Effector memory CD8-positive, alpha-beta T cell (primary cell): ENCODE measurements around the gene PLEKHG2.

ENCODE experiments used
- ATAC-seq: fragments of 150-1000 bp; cut with Tn5 transposase; replicated peaks from 2 replicates; pipeline ENCODE4 v1.10.0; 2021; ENCODE audit warnings: mild to moderate bottlenecking, moderate library complexity
- DNase-seq, 3 experiments: peaks; one replicate each; pipeline ENCODE4 v3.0.0; 2021
- H3K27ac Mint-ChIP-seq, 2 donors: one replicate each; pipeline ENCODE4 v1.8.0; 2022; ENCODE audit warnings: mild to moderate bottlenecking in 2 of 2, mixed read lengths in 2 of 2, moderate library complexity in 2 of 2
- H3K27me3 Mint-ChIP-seq, 2 donors: one replicate each; pipeline ENCODE4 v1.8.0; 2022; ENCODE audit warnings: mixed read lengths in 2 of 2
- H3K36me3 Mint-ChIP-seq: one replicate; pipeline ENCODE4 v1.8.0; 2022; ENCODE audit warnings: mild to moderate bottlenecking, moderate library complexity, mixed read lengths; ENCODE audit not compliant: insufficient read depth
- H3K4me1 Mint-ChIP-seq, 2 donors: one replicate each; pipeline ENCODE4 v1.8.0; 2022; ENCODE audit warnings: low read depth in 2 of 2, mixed read lengths in 2 of 2
- H3K4me3 Mint-ChIP-seq, 2 donors: one replicate each; pipeline ENCODE4 v1.8.0; 2022; ENCODE audit warnings: mild to moderate bottlenecking in 2 of 2, mixed read lengths in 2 of 2, moderate library complexity in 2 of 2
- H3K9me3 Mint-ChIP-seq, 2 donors: one replicate each; pipeline ENCODE4 v1.8.0; 2022; ENCODE audit warnings: mixed read lengths in 2 of 2

Gene PLEKHG2

GRCh38 chr19:39413911-39414608, 1.6 kb downstream of the PLEKHG2 start:
- DNase-seq (no peak), ATAC-seq (no peak)
- H3K4me1 Mint-ChIP-seq: peaks cover 34 to 43% of the 10 kb centered on the region in 2 donors
- peaks cover 72% of the 10 kb centered on the region for H3K36me3 Mint-ChIP-seq
- H3K9me3 Mint-ChIP-seq: peaks cover 0 to 1% of the 10 kb centered on the region in 2 donors
- H3K27ac Mint-ChIP-seq: peak overlapping the region; percentile 80 to 100
- peak overlapping the region; percentile 87 to 99 for H3K4me3 Mint-ChIP-seq
- peaks cover 0 to 6% of the 10 kb centered on the region in 2 donors for H3K27me3 Mint-ChIP-seq

GRCh38 chr19:39415111-39416046, 2.9 kb downstream of the PLEKHG2 start:
- peak overlapping the region in 1 of 2 donors; percentile 4 for H3K4me3 Mint-ChIP-seq
- peak overlapping the region in 1 of 2 donors; percentile 86 for H3K27ac Mint-ChIP-seq
- H3K9me3 Mint-ChIP-seq: peaks cover 0 to 1% of the 10 kb centered on the region in 2 donors
- DNase-seq (no peak), ATAC-seq (no peak)
- H3K36me3 Mint-ChIP-seq: peaks cover 70% of the 10 kb centered on the region
- H3K4me1 Mint-ChIP-seq: peaks cover 29 to 38% of the 10 kb centered on the region in 2 donors
- H3K27me3 Mint-ChIP-seq: peaks cover 0 to 6% of the 10 kb centered on the region in 2 donors

DNA sequence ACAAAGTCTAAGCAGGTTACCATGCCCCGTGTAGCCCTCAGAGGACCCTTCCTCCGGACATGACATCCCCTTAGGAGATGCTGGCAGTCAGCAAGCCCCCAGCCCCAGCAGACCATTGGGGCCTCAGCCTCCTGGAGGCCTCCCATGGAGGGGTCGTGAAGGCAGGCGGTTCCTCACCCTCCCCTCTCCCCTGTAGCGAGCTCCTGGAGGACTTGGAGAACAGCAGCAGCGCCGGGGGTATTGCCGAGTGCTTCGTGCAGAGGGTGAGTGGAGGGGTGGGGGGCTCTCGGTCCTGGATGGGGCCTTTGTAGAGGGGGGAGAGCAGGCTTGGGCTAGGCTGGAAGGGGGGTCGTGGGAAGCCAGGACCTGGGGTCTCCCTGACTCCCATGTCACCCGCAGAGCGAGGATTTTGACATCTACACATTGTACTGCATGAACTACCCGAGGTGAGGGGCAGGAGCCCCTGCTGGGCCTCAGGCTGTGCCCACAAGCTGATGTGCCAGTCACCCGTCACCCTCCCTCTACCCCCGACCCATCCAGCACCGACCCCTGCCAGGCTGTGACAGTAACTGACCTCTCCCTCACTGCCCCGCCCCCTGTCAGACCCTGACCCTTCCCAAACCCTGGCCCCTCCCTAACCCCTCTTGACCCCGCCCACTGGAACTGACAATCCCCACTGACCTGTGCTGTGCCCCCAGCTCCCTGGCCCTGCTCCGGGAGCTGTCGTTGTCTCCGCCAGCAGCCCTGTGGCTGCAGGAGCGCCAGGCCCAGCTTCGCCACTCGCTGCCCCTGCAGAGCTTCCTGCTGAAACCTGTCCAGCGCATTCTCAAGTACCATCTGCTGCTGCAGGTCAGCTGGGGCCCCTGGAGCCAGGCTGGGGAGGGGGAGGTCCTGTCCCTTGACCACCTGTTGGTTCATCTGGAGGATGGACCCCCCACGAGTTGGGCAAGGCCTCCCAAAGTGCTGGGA, 4.0 kb downstream of the PLEKHG2 start:
- H3K27me3 Mint-ChIP-seq: peaks cover 0 to 6% of the 10 kb centered on the region in 2 donors
- peaks cover 0 to 1% of the 10 kb centered on the region in 2 donors for H3K9me3 Mint-ChIP-seq
- no peak for ATAC-seq
- peaks cover 19 to 27% of the 10 kb centered on the region in 2 donors for H3K4me1 Mint-ChIP-seq
- peak overlapping the region in 1 of 2 donors; percentile 86 for H3K27ac Mint-ChIP-seq
- peaks cover 60% of the 10 kb centered on the region for H3K36me3 Mint-ChIP-seq
- H3K4me3 Mint-ChIP-seq: no peak overlapping the region
- DNase-seq: no peak

- Mint-ChIP-seq H3K27ac (peak overlapping the region in 1 of 2 donors; percentile 79), H3K9me3 (no peaks in the 10 kb centered on the region), H3K36me3 (peaks cover 56% of the 10 kb centered on the region), H3K4me1 (peaks cover 12 to 19% of the 10 kb centered on the region in 2 donors), H3K27me3 (no peaks in the 10 kb centered on the region), H3K4me3 (no peak overlapping the region)
- DNase-seq: no peak
- ATAC-seq: no peak
Measured at GRCh38 chr19:39417463-39418181, 5.2 kb downstream of the PLEKHG2 start.

GRCh38 chr19:39419003-39419402, 6.5 kb downstream of the PLEKHG2 start:
- no peak overlapping the region for H3K4me3 Mint-ChIP-seq
- peaks cover 8 to 12% of the 10 kb centered on the region in 2 donors for H3K4me1 Mint-ChIP-seq
- no peak for ATAC-seq
- DNase-seq: no peak
- no peaks in the 10 kb centered on the region for H3K9me3 Mint-ChIP-seq
- no peak overlapping the region for H3K27ac Mint-ChIP-seq
- H3K36me3 Mint-ChIP-seq: peaks cover 45% of the 10 kb centered on the region
- H3K27me3 Mint-ChIP-seq: no peaks in the 10 kb centered on the region

DNA sequence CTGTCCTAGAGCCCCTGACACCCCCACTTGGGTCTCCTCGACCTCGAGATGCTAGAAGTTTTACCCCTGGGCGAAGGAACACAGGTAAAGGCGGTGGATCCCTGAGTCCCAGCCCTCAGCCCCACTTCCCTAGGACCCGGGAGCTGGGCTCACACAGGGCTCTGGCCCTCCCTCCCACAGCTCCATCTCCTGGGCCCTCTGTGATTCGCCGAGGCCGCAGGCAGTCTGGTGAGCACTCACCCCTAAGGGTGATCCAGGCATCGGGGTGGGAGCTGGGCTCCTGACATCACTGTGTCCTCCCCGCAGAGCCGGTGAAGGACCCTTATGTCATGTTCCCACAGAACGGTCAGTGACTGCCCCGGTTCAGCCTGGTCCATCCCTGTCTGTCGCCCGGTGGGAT, 8.3 kb downstream of the PLEKHG2 start:
- no peak overlapping the region for H3K27ac Mint-ChIP-seq
- no peaks in the 10 kb centered on the region for H3K9me3 Mint-ChIP-seq
- no peak for ATAC-seq
- no peak for DNase-seq
- H3K27me3 Mint-ChIP-seq: no peaks in the 10 kb centered on the region
- H3K4me1 Mint-ChIP-seq: no peaks in the 10 kb centered on the region
- no peak overlapping the region for H3K4me3 Mint-ChIP-seq
- peaks cover 43% of the 10 kb centered on the region for H3K36me3 Mint-ChIP-seq

DNA sequence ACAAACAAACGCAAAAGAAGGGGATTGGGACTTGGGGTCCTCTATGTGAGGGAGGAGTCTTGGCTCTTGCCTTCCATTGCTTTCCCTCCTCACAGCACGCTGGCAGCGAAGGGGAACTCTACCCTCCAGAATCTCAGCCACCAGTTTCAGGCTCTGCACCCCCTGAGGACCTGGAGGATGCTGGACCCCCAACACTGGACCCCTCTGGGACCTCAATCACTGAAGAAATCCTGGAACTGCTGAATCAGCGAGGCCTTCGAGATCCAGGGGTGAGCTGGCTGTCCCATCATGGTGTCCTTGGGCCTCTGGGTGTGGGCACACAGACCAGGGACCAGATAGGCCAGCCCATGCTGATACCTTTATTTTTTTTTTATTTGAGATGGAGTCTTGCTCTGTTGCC, 9.6 kb downstream of the PLEKHG2 start:
- no peak overlapping the region for H3K27ac Mint-ChIP-seq
- H3K27me3 Mint-ChIP-seq: no peaks in the 10 kb centered on the region
- DNase-seq: no peak
- H3K4me3 Mint-ChIP-seq: no peak overlapping the region
- peaks cover 41% of the 10 kb centered on the region for H3K36me3 Mint-ChIP-seq
- ATAC-seq: no peak
- no peaks in the 10 kb centered on the region for H3K9me3 Mint-ChIP-seq
- peaks cover 0 to 6% of the 10 kb centered on the region in 2 donors for H3K4me1 Mint-ChIP-seq

DNA sequence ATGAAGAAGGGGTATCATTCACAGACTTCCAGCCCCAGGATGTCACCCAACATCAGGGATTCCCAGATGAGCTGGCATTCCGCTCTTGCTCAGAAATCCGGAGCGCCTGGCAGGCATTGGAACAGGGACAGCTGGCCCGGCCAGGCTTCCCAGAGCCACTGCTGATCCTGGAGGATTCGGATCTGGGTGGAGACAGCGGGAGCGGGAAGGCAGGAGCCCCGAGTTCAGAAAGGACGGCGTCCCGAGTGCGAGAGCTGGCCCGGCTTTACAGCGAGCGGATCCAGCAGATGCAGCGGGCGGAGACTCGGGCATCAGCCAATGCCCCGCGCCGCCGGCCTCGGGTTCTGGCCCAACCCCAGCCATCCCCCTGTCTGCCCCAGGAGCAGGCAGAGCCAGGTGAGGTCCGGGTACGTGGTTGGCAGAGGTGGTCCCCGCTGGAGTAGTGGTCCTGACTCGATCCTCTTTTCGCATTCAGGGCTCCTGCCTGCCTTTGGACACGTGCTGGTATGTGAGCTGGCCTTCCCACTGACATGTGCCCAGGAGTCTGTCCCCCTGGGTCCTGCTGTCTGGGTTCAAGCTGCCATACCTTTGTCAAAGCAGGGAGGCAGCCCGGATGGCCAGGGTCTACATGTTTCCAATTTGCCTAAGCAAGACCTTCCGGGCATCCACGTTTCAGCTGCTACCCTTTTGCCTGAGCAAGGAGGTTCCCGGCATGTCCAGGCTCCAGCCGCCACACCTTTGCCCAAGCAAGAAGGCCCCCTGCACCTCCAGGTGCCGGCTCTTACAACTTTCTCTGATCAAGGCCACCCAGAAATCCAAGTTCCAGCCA, 11.0 kb downstream of the PLEKHG2 start:
- ATAC-seq (no peak), DNase-seq (no peak)
- H3K27me3 Mint-ChIP-seq: no peaks in the 10 kb centered on the region
- peak overlapping the region; percentile 47 to 83 for H3K27ac Mint-ChIP-seq
- H3K9me3 Mint-ChIP-seq: no peaks in the 10 kb centered on the region
- H3K36me3 Mint-ChIP-seq: peaks cover 38% of the 10 kb centered on the region
- H3K4me1 Mint-ChIP-seq: peaks cover 0 to 6% of the 10 kb centered on the region in 2 donors
- no peak overlapping the region for H3K4me3 Mint-ChIP-seq

DNA sequence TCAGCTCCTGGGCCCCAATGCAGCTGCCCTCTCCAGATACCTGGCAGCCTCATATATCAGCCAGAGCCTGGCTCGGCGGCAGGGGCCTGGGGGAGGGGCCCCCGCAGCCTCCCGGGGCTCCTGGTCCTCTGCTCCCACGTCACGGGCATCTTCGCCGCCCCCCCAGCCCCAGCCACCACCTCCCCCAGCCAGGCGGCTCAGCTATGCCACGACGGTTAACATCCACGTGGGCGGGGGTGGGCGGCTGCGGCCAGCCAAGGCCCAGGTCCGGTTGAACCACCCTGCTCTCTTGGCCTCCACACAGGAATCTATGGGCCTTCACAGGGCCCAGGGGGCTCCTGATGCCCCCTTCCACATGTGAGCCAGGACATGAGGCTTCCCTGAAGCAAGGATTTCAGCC, 12.5 kb downstream of the PLEKHG2 start:
- no peaks in the 10 kb centered on the region for H3K27me3 Mint-ChIP-seq
- no peak for ATAC-seq

GRCh38 chr19:39425744-39426143, 13.3 kb downstream of the PLEKHG2 start:
- H3K27ac Mint-ChIP-seq: peak overlapping the region in 1 of 2 donors; percentile 24
- H3K4me3 Mint-ChIP-seq: no peak overlapping the region
- no peak for DNase-seq

More for the DNA sequence above, 12.5 kb downstream of the PLEKHG2 start:
- H3K27ac Mint-ChIP-seq: peak overlapping the region in 1 of 2 donors; percentile 83
- DNase-seq: no peak
- H3K36me3 Mint-ChIP-seq: peaks cover 29% of the 10 kb centered on the region
- H3K4me3 Mint-ChIP-seq: no peak overlapping the region
- peaks cover 0 to 6% of the 10 kb centered on the region in 2 donors for H3K4me1 Mint-ChIP-seq
- no peaks in the 10 kb centered on the region for H3K9me3 Mint-ChIP-seq

DNA sequence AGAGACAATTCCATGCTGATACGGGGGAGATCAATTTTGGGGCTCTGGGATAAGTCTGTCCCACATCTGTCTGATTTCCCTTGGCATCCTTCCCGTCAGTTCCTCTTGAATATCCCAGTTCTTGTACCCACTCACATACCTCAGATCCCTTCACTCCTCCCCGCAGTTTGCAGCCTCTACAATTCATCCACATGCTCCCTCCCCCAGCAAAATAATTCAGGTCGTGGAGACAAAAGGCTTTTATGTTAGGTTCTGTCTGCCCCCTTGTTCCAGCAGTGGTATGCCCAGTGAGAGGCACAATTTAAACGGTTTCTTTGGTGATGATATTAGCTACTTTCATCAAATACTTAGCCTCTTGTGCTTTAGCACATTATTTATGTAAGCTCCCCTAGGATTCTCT, 13.7 kb downstream of the PLEKHG2 start:
- H3K36me3 Mint-ChIP-seq: peaks cover 34% of the 10 kb centered on the region
- no peak overlapping the region for H3K4me3 Mint-ChIP-seq
- no peaks in the 10 kb centered on the region for H3K9me3 Mint-ChIP-seq
- peaks cover 8 to 10% of the 10 kb centered on the region in 2 donors for H3K4me1 Mint-ChIP-seq
- ATAC-seq (no peak), DNase-seq (no peak)
- peak overlapping the region in 1 of 2 donors; percentile 24 for H3K27ac Mint-ChIP-seq
- no peaks in the 10 kb centered on the region for H3K27me3 Mint-ChIP-seq

More at GRCh38 chr19:39425744-39426143, 13.3 kb downstream of the PLEKHG2 start:
- peaks cover 30% of the 10 kb centered on the region for H3K36me3 Mint-ChIP-seq
- no peaks in the 10 kb centered on the region for H3K9me3 Mint-ChIP-seq
- H3K27me3 Mint-ChIP-seq: no peaks in the 10 kb centered on the region
- H3K4me1 Mint-ChIP-seq: peaks cover 5 to 10% of the 10 kb centered on the region in 2 donors
- no peak for ATAC-seq
